ENCODE measurements around the gene VAX1. TPM values are rescaled to one million over a fixed set of nuclear protein-coding genes. Genes with fewer than 3 reads are reported as not detected.

Gene VAX1
- total and polyA plus RNA-seq, 9 of the 15 experiments (the other 6 are each of a cell fraction or from before 2014, with no cell fraction given): not detected

DNA sequence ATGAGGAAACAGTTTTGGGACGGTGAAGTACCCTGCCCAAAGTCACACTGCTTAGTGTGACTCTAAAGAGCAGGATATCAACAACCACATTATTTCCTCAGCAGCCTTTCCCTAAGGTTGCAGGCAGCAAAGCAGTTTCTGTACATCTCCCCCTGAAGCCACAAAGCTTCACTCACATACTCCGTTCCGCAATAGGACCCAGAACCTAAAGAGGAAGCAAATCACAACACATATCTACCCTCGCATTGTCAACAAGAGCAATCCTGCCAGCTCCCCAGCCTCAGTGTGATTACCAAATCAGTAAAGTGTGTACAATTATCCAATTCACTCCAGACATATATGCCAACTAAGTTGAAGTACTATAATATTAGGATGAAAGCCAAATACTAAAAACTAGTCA lies 30.8 kb downstream of the VAX1 start:
- ChIA-PET CTCF (ENCODE audit: low intra/inter-chr PET ratio) (no interaction called here), POLR2A (no interaction called here)
- H3K9me3 ChIP-seq (replicated peaks; ENCODE audit: control insufficient read depth, insufficient read depth, low read depth, low read length): no peaks in the 10 kb centered on the region
- FAIRE-seq (no peak), DNase-seq (ENCODE audit: extremely low read depth in 1 of 4, low spot score in 3 of 4) (no peak), ATAC-seq (no peak)
- WGBS (ENCODE audit: insufficient coverage, low coverage, missing lambda C conversion rate): 0% methylated on average over 3 of the region's 4 CpGs
- in situ Hi-C loops (cut with MboI) (no loop called here), intact Hi-C loops (cut with micrococcal nuclease) (no loop called here)
- H2AFZ ChIP-seq (ENCODE audit: low read depth, low read length): no peak overlapping the region
- no peak overlapping the region for H3K4me3 ChIP-seq
- no peaks in the 10 kb centered on the region for H3K36me3 ChIP-seq (ENCODE audit: control insufficient read depth, insufficient read depth, low read length)
- no peaks in the 10 kb centered on the region for H3K79me2 ChIP-seq (ENCODE audit: control insufficient read depth, insufficient read depth, low read length)
- H3K4me1 ChIP-seq (replicated peaks in 1 of 2; ENCODE audit: control insufficient read depth in 2 of 2, insufficient read depth in 2 of 2, low read length in 2 of 2): no peaks in the 10 kb centered on the region
- no peak overlapping the region for H3K27ac ChIP-seq (ENCODE audit: extremely low read depth, low read depth, low read length)
- H3K27me3 ChIP-seq (ENCODE audit: control insufficient read depth in 2 of 2, insufficient read depth in 2 of 2, low read length in 2 of 2): no peaks in the 10 kb centered on the region; a peak in 2 of 5 replicates
- H4K20me1 ChIP-seq (replicated peaks; ENCODE audit: control insufficient read depth, insufficient read depth, low read length): no peaks in the 10 kb centered on the region
- H3K9me1 ChIP-seq (ENCODE audit: control insufficient read depth, insufficient read depth, low read length): no peaks in the 10 kb centered on the region
- no peak overlapping the region for H3K9ac ChIP-seq (ENCODE audit: insufficient read depth in 1 of 2, low read depth in 2 of 2, low read length in 2 of 2)
- no peak for TF ChIP-seq RHOXF2B (CRISPR knock-in tag; conservative IDR thresholded peaks at IDR 0.05)
- no peak for TF ChIP-seq FOXA1 (IDR thresholded peaks at IDR 0.05; ENCODE audit: borderline replicate concordance)
- no peak for TF ChIP-seq GTF2F1 (IDR thresholded peaks at IDR 0.05; ENCODE audit: low read depth, low read length)
- BruUV-seq (replicated peaks): no TSS peak
- H3K4me2 ChIP-seq (ENCODE audit: insufficient read depth, low read length): no peak overlapping the region

DNA sequence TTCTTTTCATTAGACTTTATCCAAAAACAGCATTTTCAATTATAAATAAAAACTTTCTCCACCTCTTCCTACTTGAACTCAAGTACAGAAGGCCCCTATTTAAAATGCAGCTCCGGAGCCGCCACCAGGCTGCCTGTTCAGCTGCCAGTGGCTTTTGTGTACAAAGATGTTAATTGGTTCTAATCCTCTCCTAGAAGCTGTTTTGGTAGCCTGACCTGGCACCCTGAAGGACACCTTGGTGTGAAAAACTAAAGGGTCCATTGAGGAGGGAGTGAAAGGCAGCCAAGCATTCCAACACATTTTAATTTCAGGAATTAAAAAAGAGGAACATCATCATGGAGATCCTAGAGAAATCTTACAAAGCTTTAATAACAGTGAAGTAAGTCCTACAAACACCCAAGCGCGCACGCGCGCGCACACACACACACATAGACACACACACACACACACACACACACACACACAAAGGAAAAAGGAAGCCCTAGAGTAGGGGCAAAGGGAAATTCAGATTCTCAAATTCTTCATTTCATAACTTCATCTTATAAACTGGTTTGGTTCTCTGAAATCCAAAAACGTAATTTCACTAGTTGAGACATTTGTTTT lies 41.4 kb downstream of the VAX1 start:
- H3K27me3 ChIP-seq (ENCODE audit: control insufficient read depth in 2 of 2, insufficient read depth in 2 of 2, low read length in 2 of 2): no peaks in the 10 kb centered on the region; a peak in 1 of 5 replicates
- H3K4me3 ChIP-seq: no peak overlapping the region
- no peak for FAIRE-seq
- H3K9me1 ChIP-seq (ENCODE audit: control insufficient read depth, insufficient read depth, low read length): no peaks in the 10 kb centered on the region
- BruUV-seq (replicated peaks): no TSS peak
- TF ChIP-seq, protein P1, sequence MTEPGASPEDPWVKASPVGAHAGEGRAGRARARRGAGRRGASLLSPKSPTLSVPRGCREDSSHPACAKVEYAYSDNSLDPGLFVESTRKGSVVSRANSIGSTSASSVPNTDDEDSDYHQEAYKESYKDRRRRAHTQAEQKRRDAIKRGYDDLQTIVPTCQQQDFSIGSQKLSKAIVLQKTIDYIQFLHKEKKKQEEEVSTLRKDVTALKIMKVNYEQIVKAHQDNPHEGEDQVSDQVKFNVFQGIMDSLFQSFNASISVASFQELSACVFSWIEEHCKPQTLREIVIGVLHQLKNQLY (CRISPR knock-in tag; conservative IDR thresholded peaks at IDR 0.05): no peak
- peak in 1 of 2 experiments; percentile 34; a peak in 2 of 4 replicates for TF ChIP-seq NRF1 (conservative IDR thresholded peaks at IDR 0.05 in 1 of 2, IDR thresholded peaks at IDR 0.05 in 1 of 2)
- no peak for TF ChIP-seq ZBTB17 (CRISPR knock-in tag; IDR thresholded peaks at IDR 0.05)
- no peaks in the 10 kb centered on the region for H3K36me3 ChIP-seq (ENCODE audit: control insufficient read depth, insufficient read depth, low read length)
- H3K9me3 ChIP-seq (replicated peaks; ENCODE audit: control insufficient read depth, insufficient read depth, low read depth, low read length): no peaks in the 10 kb centered on the region
- no peak for ATAC-seq
- H2AFZ ChIP-seq (ENCODE audit: low read depth, low read length): no peak overlapping the region
- no peak overlapping the region for H3K9ac ChIP-seq (ENCODE audit: insufficient read depth in 1 of 2, low read depth in 2 of 2, low read length in 2 of 2)
- ChIA-PET POLR2A (no interaction called here), CTCF (ENCODE audit: low intra/inter-chr PET ratio) (no interaction called here)
- no peaks in the 10 kb centered on the region for H4K20me1 ChIP-seq (replicated peaks; ENCODE audit: control insufficient read depth, insufficient read depth, low read length)
- 3% methylated on average over 3 of the region's 9 CpGs for WGBS (ENCODE audit: insufficient coverage, low coverage, missing lambda C conversion rate)
- intact Hi-C loops (cut with micrococcal nuclease) (no loop called here), in situ Hi-C loops (cut with MboI) (no loop called here)
- no peaks in the 10 kb centered on the region for H3K4me1 ChIP-seq (replicated peaks in 1 of 2; ENCODE audit: control insufficient read depth in 2 of 2, insufficient read depth in 2 of 2, low read length in 2 of 2)
- H3K27ac ChIP-seq (ENCODE audit: extremely low read depth, low read depth, low read length): no peak overlapping the region
- DNase-seq (ENCODE audit: extremely low read depth in 1 of 4, low spot score in 3 of 4): no peak
- no peaks in the 10 kb centered on the region for H3K79me2 ChIP-seq (ENCODE audit: control insufficient read depth, insufficient read depth, low read length)
- no peak overlapping the region for H3K4me2 ChIP-seq (ENCODE audit: insufficient read depth, low read length)

Measured in K562 (cell line).